Right atrium auricular region (tissue), 2 donors: ENCODE data around the gene CHAT. TPM values are rescaled to one million over a fixed set of nuclear protein-coding genes. Genes with fewer than 3 reads are reported as not detected.

Source experiments
- DNase-seq: peaks from one replicate; pipeline ENCODE4 v3.0.0-alpha.2; 2019; ENCODE audit warnings: low spot score
- H3K27ac ChIP-seq, 2 donors: fragments of 200-600 bp; sonication (generic); 1 replicate in 1 of 2; 2 replicates in 1 of 2; pipeline ENCODE4 v1.5.1; 2016 to 2019
- H3K27me3 ChIP-seq, 2 donors: fragments of 200-600 bp; sonication (generic); one replicate each; pipeline versions ENCODE4 v1.5.1 to v1.6.0; 2017 to 2019
- H3K36me3 ChIP-seq: fragments of 200-600 bp; sonication (generic); one replicate; pipeline ENCODE4 v1.5.1; 2016
- H3K4me1 ChIP-seq, 2 donors: fragments of 200-600 bp; sonication (generic); one replicate each; pipeline versions ENCODE4 v1.5.1 to v1.6.0; 2017 to 2019
- H3K4me3 ChIP-seq, 2 donors: fragments of 200-600 bp; sonication (generic); 1 replicate in 1 of 2; 2 replicates in 1 of 2; pipeline ENCODE4 v1.5.1; 2017 to 2019; ENCODE audit warnings: mild to moderate bottlenecking in 1 of 2, moderate library complexity in 1 of 2
- H3K9me3 ChIP-seq, 2 donors: fragments of 200-600 bp; sonication (generic); one replicate each; pipeline ENCODE4 v1.5.1; 2019
- CTCF ChIP-seq, 2 donors: fragments of 200-600 bp; sonication (generic); IDR thresholded peaks; one replicate each; pipeline ENCODE4 v1.5.1; 2019; ENCODE audit warnings: antibody characterized with exemption in 2 of 2
- total RNA-seq, 2 donors: library from RNA; depleted of rRNA; stranded (reverse); fragments of >200 nt; gene quantifications; one replicate each; pipeline ENCODE4 v1.1.0, GENCODE V29; 2016

CHAT gene
- total RNA-seq, 2 donors from 2014 or later = not detected

- peaks cover 0 to 3% of the 10 kb centered on the region in 2 donors for H3K27me3 ChIP-seq
- no peak for DNase-seq
Measured at GRCh38 chr10:49598164-49598856, 15.5 kb upstream of the CHAT start.

GRCh38 chr10:49598986-49599385 lies 14.9 kb upstream of the CHAT start:
- no peak for DNase-seq
- no peak overlapping the region for H3K4me3 ChIP-seq
- no peaks in the 10 kb centered on the region for H3K9me3 ChIP-seq
- no peaks in the 10 kb centered on the region for H3K4me1 ChIP-seq
- no peak for TF ChIP-seq CTCF (IDR thresholded peaks at IDR 0.05)
- peaks cover 0 to 3% of the 10 kb centered on the region in 2 donors for H3K27me3 ChIP-seq
- no peak overlapping the region for H3K27ac ChIP-seq
- no peaks in the 10 kb centered on the region for H3K36me3 ChIP-seq

More at GRCh38 chr10:49598164-49598856, 15.5 kb upstream of the CHAT start:
- no peak overlapping the region for H3K27ac ChIP-seq
- H3K36me3 ChIP-seq = no peaks in the 10 kb centered on the region
- H3K4me3 ChIP-seq = no peak overlapping the region
- H3K9me3 ChIP-seq = no peaks in the 10 kb centered on the region
- TF ChIP-seq CTCF (IDR thresholded peaks at IDR 0.05) = no peak
- H3K4me1 ChIP-seq = no peaks in the 10 kb centered on the region

GRCh38 chr10:49599546-49599945 lies 14.3 kb upstream of the CHAT start:
- Histone ChIP-seq H3K27me3 (peaks cover 0 to 3% of the 10 kb centered on the region in 2 donors), H3K27ac (no peak overlapping the region), H3K36me3 (no peaks in the 10 kb centered on the region), H3K4me1 (no peaks in the 10 kb centered on the region), H3K4me3 (no peak overlapping the region), H3K9me3 (no peaks in the 10 kb centered on the region)
- no peak for TF ChIP-seq CTCF (IDR thresholded peaks at IDR 0.05)
- DNase-seq = no peak

- Histone ChIP-seq H3K27me3 (peaks cover 0 to 3% of the 10 kb centered on the region in 2 donors), H3K9me3 (no peaks in the 10 kb centered on the region), H3K27ac (no peak overlapping the region), H3K36me3 (no peaks in the 10 kb centered on the region), H3K4me3 (no peak overlapping the region), H3K4me1 (no peaks in the 10 kb centered on the region)
- no peak for DNase-seq
- TF ChIP-seq CTCF (IDR thresholded peaks at IDR 0.05) = no peak
Measured at GRCh38 chr10:49600046-49600445, 13.8 kb upstream of the CHAT start.

- no peak for TF ChIP-seq CTCF (IDR thresholded peaks at IDR 0.05)
- H3K27ac ChIP-seq = no peak overlapping the region
- peaks cover 0 to 3% of the 10 kb centered on the region in 2 donors for H3K27me3 ChIP-seq
- H3K9me3 ChIP-seq = no peaks in the 10 kb centered on the region
- H3K4me3 ChIP-seq = no peak overlapping the region
- H3K36me3 ChIP-seq = no peaks in the 10 kb centered on the region
- H3K4me1 ChIP-seq = no peaks in the 10 kb centered on the region
- no peak for DNase-seq
Measured at GRCh38 chr10:49600781-49601400, 12.9 kb upstream of the CHAT start.
